Mesenchymal stem cell (in vitro differentiated cells and primary cell): Measurements from ENCODE around the gene SGCA.

Experiments used
- DNase-seq: peaks from one replicate; pipeline ENCODE4 v3.0.0-alpha.2; 2013
- H2AFZ ChIP-seq: one replicate; pipeline ENCODE4 v1.6.1; 2013; ENCODE audit warnings: low read depth, mild to moderate bottlenecking, control low read depth, inconsistent platforms, low read length, moderate library complexity
- H2AK5ac ChIP-seq: 2 replicates; pipeline ENCODE4 v1.6.1; 2013; ENCODE audit warnings: low read length, moderate library complexity, mild to moderate bottlenecking, inconsistent platforms; ENCODE audit not compliant: severe bottlenecking
- H2BK120ac ChIP-seq: one replicate; pipeline ENCODE4 v1.6.1; 2013; ENCODE audit warnings: low read depth, mild to moderate bottlenecking, inconsistent platforms, low read length, moderate library complexity
- H2BK12ac ChIP-seq, 2 experiments: one replicate each; pipeline ENCODE4 v1.6.1; 2013; ENCODE audit warnings: inconsistent platforms in 2 of 2, low read length in 2 of 2, mild to moderate bottlenecking in 2 of 2, moderate library complexity in 2 of 2, control low read depth in 1 of 2
- H2BK15ac ChIP-seq: one replicate; pipeline ENCODE4 v1.6.1; 2013; ENCODE audit warnings: mild to moderate bottlenecking, low read depth, inconsistent platforms; ENCODE audit not compliant: poor library complexity, severe bottlenecking
- H2BK5ac ChIP-seq: 2 replicates; pipeline ENCODE4 v1.6.1; 2013; ENCODE audit warnings: low read depth, mild to moderate bottlenecking, low read length, control low read depth, inconsistent platforms; ENCODE audit not compliant: poor library complexity, severe bottlenecking
- H3K14ac ChIP-seq, 2 experiments: one replicate each; pipeline ENCODE4 v1.6.1; 2013; ENCODE audit warnings: inconsistent platforms in 2 of 2, low read length in 2 of 2, control low read depth in 1 of 2, mild to moderate bottlenecking in 1 of 2, moderate library complexity in 1 of 2
- H3K18ac ChIP-seq, 2 experiments: one replicate each; pipeline ENCODE4 v1.6.1; 2013; ENCODE audit warnings: inconsistent platforms in 2 of 2, low read length in 2 of 2, control low read depth in 1 of 2, low read depth in 1 of 2, mild to moderate bottlenecking in 1 of 2
- H3K23ac ChIP-seq, 2 experiments: one replicate each; pipeline ENCODE4 v1.6.1; 2013; ENCODE audit warnings: inconsistent platforms in 2 of 2, low read length in 2 of 2, mild to moderate bottlenecking in 2 of 2, moderate library complexity in 2 of 2, control low read depth in 1 of 2
- H3K27ac ChIP-seq: 2 replicates; pipeline ENCODE4 v1.5.1; 2013; ENCODE audit warnings: mild to moderate bottlenecking, moderate library complexity, low read length, control low read depth, inconsistent platforms; ENCODE audit not compliant: poor library complexity, severe bottlenecking
- H3K27me3 ChIP-seq, 2 experiments: 2 replicates each; pipeline versions ENCODE4 v1.6.1 to v1.7.0; 2013; ENCODE audit warnings: low read length in 2 of 2, mild to moderate bottlenecking in 2 of 2, moderate library complexity in 2 of 2, control low read depth in 1 of 2, inconsistent platforms in 1 of 2; ENCODE audit not compliant: control insufficient read depth in 1 of 2, insufficient read depth in 1 of 2
- H3K36me3 ChIP-seq, 2 experiments: 2 replicates each; pipeline versions ENCODE4 v1.6.1 to v1.7.0; 2013; ENCODE audit warnings: low read length in 2 of 2, control low read depth in 1 of 2, inconsistent platforms in 1 of 2, low read depth in 1 of 2, mild to moderate bottlenecking in 1 of 2; ENCODE audit not compliant: insufficient read depth in 2 of 2, control insufficient read depth in 1 of 2
- H3K4ac ChIP-seq, 2 experiments: one replicate each; pipeline ENCODE4 v1.6.1; 2013; ENCODE audit warnings: inconsistent platforms in 2 of 2, low read length in 2 of 2, mild to moderate bottlenecking in 2 of 2, moderate library complexity in 2 of 2, control low read depth in 1 of 2, low read depth in 1 of 2
- H3K4me1 ChIP-seq: 2 replicates; pipeline ENCODE4 v1.6.1; 2013; ENCODE audit warnings: low read depth, low read length, control low read depth; ENCODE audit not compliant: control insufficient read depth, insufficient read depth
- H3K4me2 ChIP-seq: 2 replicates; pipeline ENCODE4 v1.6.1; 2013; ENCODE audit warnings: low read length, mild to moderate bottlenecking, inconsistent platforms; ENCODE audit not compliant: poor library complexity, severe bottlenecking
- H3K4me3 ChIP-seq, 2 experiments: 2 replicates each; pipeline versions ENCODE4 v1.5.1 to v1.7.0; 2013; ENCODE audit warnings: low read length in 2 of 2, mild to moderate bottlenecking in 2 of 2, control low read depth in 1 of 2, low read depth in 1 of 2; ENCODE audit not compliant: insufficient read depth in 1 of 2
- H3K79me1 ChIP-seq: replicated peaks from 2 replicates; pipeline ENCODE4 v1.6.1; 2013; ENCODE audit warnings: mild to moderate bottlenecking, control low read depth, low read length, inconsistent platforms; ENCODE audit not compliant: poor library complexity, severe bottlenecking
- H3K9ac ChIP-seq: 2 replicates; pipeline ENCODE4 v1.7.0; 2013; ENCODE audit warnings: mild to moderate bottlenecking, low read length, moderate library complexity
- H3K9me3 ChIP-seq: 2 replicates; pipeline ENCODE4 v1.7.0; 2013; ENCODE audit warnings: mild to moderate bottlenecking, low read length; ENCODE audit not compliant: control insufficient read depth
- H4K8ac ChIP-seq: one replicate; pipeline ENCODE4 v1.6.1; 2013; ENCODE audit warnings: inconsistent platforms, mild to moderate bottlenecking, low read length, moderate library complexity
- H4K91ac ChIP-seq: one replicate; pipeline ENCODE4 v1.6.1; 2013; ENCODE audit warnings: mild to moderate bottlenecking, low read length, inconsistent platforms
- WGBS: methylation state at CpG from one replicate; pipeline ENCODE4 v1.1.7; 2013; ENCODE audit warnings: mixed read lengths; 5-methylcytosine and 5-hydroxymethylcytosine counted together

The SGCA gene

GRCh38 chr17:50163843-50164696 lies 1.7 kb upstream of the SGCA start:
- Histone ChIP-seq H3K79me1 (no peaks in the 10 kb centered on the region), H3K36me3 (no peaks in the 10 kb centered on the region), H3K27ac (no peak overlapping the region), H3K4me1 (peaks cover 16% of the 10 kb centered on the region), H3K4me3 (no peak overlapping the region), H3K4ac (no peak overlapping the region), H3K18ac (no peak overlapping the region), H2AK5ac (peak overlapping the region; percentile 33), H3K9me3 (no peaks in the 10 kb centered on the region), H3K4me2 (no peak overlapping the region), H4K8ac (peak overlapping the region; percentile 22), H3K14ac (no peak overlapping the region), H2AFZ (no peak overlapping the region), H3K9ac (no peak overlapping the region), H2BK5ac (no peak overlapping the region), H3K27me3 (no peaks in the 10 kb centered on the region), H4K91ac (peak overlapping the region; percentile 10), H2BK12ac (no peak overlapping the region), H2BK120ac (no peak overlapping the region), H3K23ac (no peak overlapping the region), H2BK15ac (peak overlapping the region; percentile 34)
- DNase-seq, result no peak
- WGBS, result 83% methylated on average over 9 of the region's 11 CpGs

GRCh38 chr17:50164697-50164988 lies 1.2 kb upstream of the SGCA start:
- no peak overlapping the region for H4K8ac ChIP-seq
- WGBS, result 100% methylated on average over 2 of the region's 2 CpGs
- H3K4me2 ChIP-seq, result no peak overlapping the region

DNA sequence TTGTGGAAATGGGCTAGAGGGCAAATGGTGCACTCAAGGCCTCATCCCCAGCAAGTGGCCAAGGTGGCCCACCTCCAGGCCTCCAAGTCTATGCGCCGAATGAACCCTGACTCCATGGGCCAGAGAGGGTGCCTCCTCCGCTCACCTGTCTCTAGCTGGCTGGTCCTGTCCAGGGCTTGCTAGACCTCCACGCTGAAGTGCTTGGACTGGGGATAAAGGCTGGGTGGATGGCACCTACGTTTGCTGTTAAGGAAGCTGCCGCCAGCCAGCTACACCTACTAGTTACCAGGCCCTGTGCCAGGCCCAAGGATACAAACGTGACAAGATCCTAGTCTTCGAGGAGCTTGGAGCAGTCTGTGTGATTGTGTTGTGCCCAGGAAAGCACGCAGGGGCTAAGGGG lies 739 bp upstream of the SGCA start:
- H3K9me3 ChIP-seq, result no peaks in the 10 kb centered on the region
- H3K36me3 ChIP-seq, result no peaks in the 10 kb centered on the region
- H2BK120ac ChIP-seq, result no peak overlapping the region
- no peak for DNase-seq
- 92% methylated on average over 9 of the region's 9 CpGs for WGBS
- H4K8ac ChIP-seq, result no peak overlapping the region
- peak overlapping the region; percentile 19 for H2AK5ac ChIP-seq
- H3K79me1 ChIP-seq, result no peaks in the 10 kb centered on the region
- peak overlapping the region in 1 of 2 experiments; percentile 37 for H2BK12ac ChIP-seq
- no peaks in the 10 kb centered on the region for H3K27me3 ChIP-seq
- H3K23ac ChIP-seq, result no peak overlapping the region
- no peak overlapping the region for H3K14ac ChIP-seq
- no peak overlapping the region for H3K4me2 ChIP-seq
- peak overlapping the region; percentile 41 for H4K91ac ChIP-seq
- no peak overlapping the region for H3K18ac ChIP-seq
- H2BK15ac ChIP-seq, result no peak overlapping the region
- no peak overlapping the region for H3K9ac ChIP-seq
- no peak overlapping the region for H2BK5ac ChIP-seq
- no peak overlapping the region for H3K4me3 ChIP-seq
- H3K4me1 ChIP-seq, result peaks cover 17% of the 10 kb centered on the region
- no peak overlapping the region for H2AFZ ChIP-seq
- H3K27ac ChIP-seq, result no peak overlapping the region
- H3K4ac ChIP-seq, result no peak overlapping the region

More at GRCh38 chr17:50164697-50164988, 1.2 kb upstream of the SGCA start:
- no peak for DNase-seq
- Histone ChIP-seq H2BK12ac (no peak overlapping the region), H3K14ac (no peak overlapping the region), H3K23ac (no peak overlapping the region), H3K9ac (no peak overlapping the region), H3K27me3 (no peaks in the 10 kb centered on the region), H3K4ac (no peak overlapping the region), H2BK120ac (no peak overlapping the region), H3K79me1 (no peaks in the 10 kb centered on the region), H3K27ac (no peak overlapping the region), H3K36me3 (no peaks in the 10 kb centered on the region), H3K4me3 (no peak overlapping the region), H2BK15ac (no peak overlapping the region), H2AK5ac (no peak overlapping the region), H2BK5ac (no peak overlapping the region), H3K9me3 (no peaks in the 10 kb centered on the region), H3K18ac (no peak overlapping the region), H2AFZ (no peak overlapping the region), H3K4me1 (peaks cover 17% of the 10 kb centered on the region), H4K91ac (no peak overlapping the region)

GRCh38 chr17:50165466-50165865 lies 339 bp upstream of the SGCA start:
- Histone ChIP-seq H3K23ac (no peak overlapping the region), H4K8ac (no peak overlapping the region), H2BK120ac (no peak overlapping the region), H3K27me3 (no peaks in the 10 kb centered on the region), H3K36me3 (no peaks in the 10 kb centered on the region), H2AK5ac (peak overlapping the region; percentile 19), H3K9me3 (no peaks in the 10 kb centered on the region), H3K4me1 (peaks cover 17% of the 10 kb centered on the region), H3K27ac (no peak overlapping the region), H3K4ac (peak overlapping the region in 1 of 2 experiments; percentile 8), H2BK12ac (peak overlapping the region in 1 of 2 experiments; percentile 37), H3K18ac (no peak overlapping the region), H3K14ac (no peak overlapping the region), H3K79me1 (no peaks in the 10 kb centered on the region), H4K91ac (peak overlapping the region; percentile 21), H3K4me2 (no peak overlapping the region), H2BK5ac (no peak overlapping the region), H3K4me3 (peak overlapping the region in 1 of 2 experiments; percentile 27), H2BK15ac (no peak overlapping the region), H3K9ac (peak overlapping the region; percentile 76), H2AFZ (no peak overlapping the region)
- no peak for DNase-seq
- WGBS, result 84% methylated on average over 3 of the region's 3 CpGs
